Measurements from ENCODE around the gene SMIM11.

The SMIM11 gene

GRCh38 chr21:34354836-34355235 is 20.5 kb upstream of the SMIM11 start:
- FAIRE-seq (no peak), DNase-seq (ENCODE audit: insufficient read length, low spot score) (no peak)

GRCh38 chr21:34355570-34355969 is 19.7 kb upstream of the SMIM11 start:
- TF ChIP-seq CTCF (IDR thresholded peaks at IDR 0.05; ENCODE audit: insufficient read depth, missing control alignments), result no peak
- FAIRE-seq (no peak), DNase-seq (ENCODE audit: insufficient read length, low spot score) (no peak)

More at GRCh38 chr21:34354836-34355235, 20.5 kb upstream of the SMIM11 start:
- TF ChIP-seq CTCF (IDR thresholded peaks at IDR 0.05; ENCODE audit: insufficient read depth, missing control alignments), result no peak

- FAIRE-seq (no peak), DNase-seq (ENCODE audit: insufficient read length, low spot score) (no peak)
- no peak for TF ChIP-seq CTCF (IDR thresholded peaks at IDR 0.05; ENCODE audit: insufficient read depth, missing control alignments)
Observed at GRCh38 chr21:34357889-34358288, 17.4 kb upstream of the SMIM11 start.

- DNase-seq (ENCODE audit: insufficient read length, low spot score) (no peak), FAIRE-seq (no peak)
- TF ChIP-seq CTCF (IDR thresholded peaks at IDR 0.05; ENCODE audit: insufficient read depth, missing control alignments), result no peak
Observed at GRCh38 chr21:34358866-34359265, 16.4 kb upstream of the SMIM11 start.

GRCh38 chr21:34360488-34361241 is 14.6 kb upstream of the SMIM11 start:
- DNase-seq (ENCODE audit: insufficient read length, low spot score) (no peak), FAIRE-seq (no peak)
- peak; percentile 2 for TF ChIP-seq CTCF (IDR thresholded peaks at IDR 0.05; ENCODE audit: insufficient read depth, missing control alignments)

- DNase-seq (ENCODE audit: insufficient read length, low spot score), result no peak
- no peak for TF ChIP-seq CTCF (IDR thresholded peaks at IDR 0.05; ENCODE audit: insufficient read depth, missing control alignments)
- no peak for FAIRE-seq
Observed at GRCh38 chr21:34362136-34362444, 13.2 kb upstream of the SMIM11 start.

- DNase-seq (ENCODE audit: insufficient read length, low spot score), result no peak
- TF ChIP-seq CTCF (IDR thresholded peaks at IDR 0.05; ENCODE audit: insufficient read depth, missing control alignments), result no peak
- FAIRE-seq, result no peak
Observed at GRCh38 chr21:34362670-34363069, 12.6 kb upstream of the SMIM11 start.

Measured in D721Med (cell line).